GM23338 (cell line): ENCODE data around the gene EML1. TPM values are rescaled to one million over a fixed set of nuclear protein-coding genes. Genes with fewer than 3 reads are reported as not detected.

Experiments used
- ATAC-seq: fragments of 200-7000 bp; cut with Tn5 transposase; 3 replicates; pipeline ENCODE4 v1.9.1; 2020
- DNase-seq: peaks from one replicate; pipeline ENCODE4 v3.0.0-alpha.2; 2015; ENCODE audit warnings: low spot score
- H2AFZ ChIP-seq: fragments of 200-600 bp; sonication (generic); 2 replicates; pipeline ENCODE4 v1.8.0; 2016; ENCODE audit warnings: antibody characterized with exemption, mild to moderate bottlenecking, moderate library complexity
- H3F3A ChIP-seq: fragments of 200-600 bp; sonication (generic); replicated peaks from 2 replicates; pipeline ENCODE4 v1.8.0; 2017; ENCODE audit warnings: antibody characterized with exemption, mixed run types, low read depth
- H3K27ac ChIP-seq: fragments of 200-600 bp; sonication (generic); 2 replicates; pipeline ENCODE4 v1.6.1; 2016; ENCODE audit warnings: low read depth
- H3K27me3 ChIP-seq: fragments of 200-600 bp; sonication (generic); 2 replicates; pipeline ENCODE4 v1.8.0; 2016; ENCODE audit warnings: mild to moderate bottlenecking, mixed run types, moderate library complexity; ENCODE audit not compliant: insufficient read depth
- H3K36me3 ChIP-seq: fragments of 200-600 bp; sonication (generic); 2 replicates; pipeline ENCODE4 v1.8.0; 2016; ENCODE audit warnings: mild to moderate bottlenecking; ENCODE audit not compliant: insufficient read depth
- H3K4me1 ChIP-seq: fragments of 200-600 bp; sonication (generic); 2 replicates; pipeline ENCODE4 v1.8.0; 2016; ENCODE audit warnings: mild to moderate bottlenecking, moderate library complexity; ENCODE audit not compliant: insufficient read depth
- H3K4me2 ChIP-seq: fragments of 200-600 bp; sonication (generic); 2 replicates; pipeline ENCODE4 v1.7.1; 2017; ENCODE audit warnings: mixed run types
- H3K4me3 ChIP-seq: fragments of 200-600 bp; sonication (generic); 2 replicates; pipeline ENCODE4 v1.6.1; 2016; ENCODE audit warnings: mixed run types
- H3K79me2 ChIP-seq: fragments of 200-600 bp; sonication (generic); replicated peaks from 2 replicates; pipeline ENCODE4 v1.8.0; 2017; ENCODE audit warnings: mild to moderate bottlenecking; ENCODE audit not compliant: insufficient read depth
- H3K9me2 ChIP-seq: fragments of 200-600 bp; sonication (generic); 2 replicates; pipeline ENCODE4 v1.8.0; 2017; ENCODE audit not compliant: insufficient read depth
- H4K20me1 ChIP-seq: fragments of 200-600 bp; sonication (generic); replicated peaks from 2 replicates; pipeline ENCODE4 v1.8.0; 2017; ENCODE audit warnings: mild to moderate bottlenecking; ENCODE audit not compliant: insufficient read depth
- H3K27ac Mint-ChIP-seq: 2 replicates; pipeline ENCODE4 v1.8.0; 2020; ENCODE audit warnings: inconsistent platforms, mild to moderate bottlenecking, moderate library complexity, mixed read lengths
- H3K27me3 Mint-ChIP-seq: 3 replicates; pipeline ENCODE4 v1.8.0; 2022; ENCODE audit warnings: low read depth, mild to moderate bottlenecking, moderate library complexity, mixed read lengths, inconsistent platforms; ENCODE audit not compliant: insufficient read depth, poor library complexity
- H3K36me3 Mint-ChIP-seq: 3 replicates; pipeline ENCODE4 v1.8.0; 2021; ENCODE audit warnings: low read depth, mild to moderate bottlenecking, inconsistent platforms, moderate library complexity, mixed read lengths
- H3K4me1 Mint-ChIP-seq: 3 replicates; pipeline ENCODE4 v1.8.0; 2020; ENCODE audit warnings: mild to moderate bottlenecking, inconsistent platforms, mixed read lengths
- H3K4me3 Mint-ChIP-seq: 3 replicates; pipeline ENCODE4 v1.8.0; 2021; ENCODE audit warnings: moderate library complexity, mild to moderate bottlenecking, inconsistent platforms, mixed read lengths
- H3K9me3 Mint-ChIP-seq: 3 replicates; pipeline ENCODE4 v1.8.0; 2020; ENCODE audit warnings: moderate library complexity, mild to moderate bottlenecking, inconsistent platforms, mixed read lengths
- CREB1 ChIP-seq: fragments of 250-450 bp; sonication (Bioruptor Pico); IDR thresholded peaks from 2 replicates; pipeline ENCODE4 v1.5.0; 2020; ENCODE audit warnings: low read depth, mild to moderate bottlenecking, moderate library complexity
- EZH2 ChIP-seq: fragments of 200-600 bp; sonication (generic); IDR thresholded peaks from one replicate; pipeline ENCODE4 v1.8.0; 2017; ENCODE audit warnings: antibody characterized with exemption, mild to moderate bottlenecking, low read depth; ENCODE audit not compliant: unreplicated experiment
- EZH2phosphoT487 ChIP-seq: fragments of 200-600 bp; sonication (generic); IDR thresholded peaks from one replicate; pipeline ENCODE4 v1.8.1; 2018; ENCODE audit warnings: antibody characterized with exemption; ENCODE audit not compliant: unreplicated experiment
- JUNB ChIP-seq: IDR thresholded peaks from one replicate; pipeline ENCODE4 v1.6.1; 2016; ENCODE audit warnings: antibody characterized with exemption; ENCODE audit not compliant: unreplicated experiment
- NANOG ChIP-seq: IDR thresholded peaks from 2 replicates; pipeline ENCODE4 v1.6.1; 2016; ENCODE audit warnings: antibody characterized with exemption, borderline replicate concordance
- POLR2AphosphoS5 ChIP-seq: IDR thresholded peaks from 2 replicates; pipeline ENCODE4 v1.6.1; 2016; ENCODE audit warnings: antibody characterized with exemption, low read depth
- ZNF114 ChIP-seq: fragments of 250-450 bp; sonication (Bioruptor Pico); IDR thresholded peaks from 2 replicates; pipeline ENCODE4 v1.5.0; 2020; ENCODE audit warnings: mild to moderate bottlenecking, moderate library complexity
- ZNF331 ChIP-seq: fragments of 250-450 bp; sonication (Bioruptor Pico); IDR thresholded peaks from 2 replicates; pipeline ENCODE4 v1.5.0; 2020; ENCODE audit warnings: low read depth, mild to moderate bottlenecking, moderate library complexity
- polyA plus RNA-seq: library from polyadenylated mRNA; unstranded; fragments of >200 nt; fragmentation: Nextera tagmentation; extraction: Ambion mirVana; gene quantifications from 2 replicates; pipeline ENCODE4 v1.2.1, GENCODE V29; 2016
- total RNA-seq: library from RNA; depleted of rRNA; stranded (reverse); fragments of >200 nt; shearing (Covaris generic); gene quantifications from 2 replicates; pipeline ENCODE4 v1.2.3, GENCODE V29; 2014
- TF ChIP-seq, protein P1 (sequence below): IDR thresholded peaks from 2 replicates; pipeline ENCODE4 v1.6.1; 2016; ENCODE audit warnings: antibody characterized with exemption
- TF ChIP-seq, protein P2 (sequence below), 2 experiments: fragments of 200-600 bp in 1 of 2; sonication (generic) in 1 of 2; conservative IDR thresholded peaks; 2 replicates each; pipeline versions ENCODE4 v1.5.1 to v1.6.1; 2016 to 2017; ENCODE audit warnings: antibody characterized with exemption in 2 of 2, low read depth in 2 of 2, mild to moderate bottlenecking in 2 of 2, moderate library complexity in 1 of 2
- TF ChIP-seq, protein P3 (sequence below): fragments of 250-450 bp; sonication (Bioruptor Pico); IDR thresholded peaks from 2 replicates; pipeline ENCODE4 v1.5.0; 2020; ENCODE audit warnings: mild to moderate bottlenecking, moderate library complexity

Gene EML1
- total and polyA plus RNA-seq, 2 experiments from 2014 or later, result 7.0 to 18.1 TPM

DNA sequence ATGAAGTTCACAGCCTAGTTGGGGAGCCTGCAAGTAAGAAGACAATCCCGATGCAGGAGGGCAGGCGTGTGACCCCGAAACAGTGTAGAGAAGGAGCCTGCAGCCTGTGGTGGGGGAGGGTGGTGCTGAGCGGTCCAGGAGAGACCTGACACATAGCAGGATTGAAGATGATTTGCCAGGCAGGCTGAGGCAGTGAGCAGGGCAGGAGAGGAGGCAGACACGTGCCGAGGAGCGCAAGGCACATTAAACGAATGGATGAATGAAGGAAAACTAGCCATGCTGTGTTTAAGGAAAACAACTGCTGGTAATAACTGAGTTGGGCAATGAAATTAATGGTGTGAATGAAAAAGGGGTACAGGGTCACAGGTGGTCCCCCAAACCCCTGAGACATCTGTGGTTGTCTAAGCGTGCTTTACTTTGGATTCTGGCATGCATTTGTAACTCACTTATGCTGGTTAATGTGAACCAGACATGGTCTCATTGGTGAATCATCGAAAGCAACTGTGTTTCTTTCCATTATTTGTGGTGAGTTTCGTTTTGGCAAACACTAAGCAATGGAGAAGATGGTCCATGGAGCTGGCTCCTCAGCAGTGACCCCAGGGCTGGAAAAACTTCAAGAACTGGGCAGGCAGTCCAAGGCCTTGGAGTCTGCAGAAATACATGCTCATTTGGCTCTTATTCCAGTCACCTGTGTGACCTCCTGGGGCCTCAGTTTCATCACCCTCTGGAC is 175.1 kb downstream of the EML1 start (continued):
- TF ChIP-seq, protein P1, sequence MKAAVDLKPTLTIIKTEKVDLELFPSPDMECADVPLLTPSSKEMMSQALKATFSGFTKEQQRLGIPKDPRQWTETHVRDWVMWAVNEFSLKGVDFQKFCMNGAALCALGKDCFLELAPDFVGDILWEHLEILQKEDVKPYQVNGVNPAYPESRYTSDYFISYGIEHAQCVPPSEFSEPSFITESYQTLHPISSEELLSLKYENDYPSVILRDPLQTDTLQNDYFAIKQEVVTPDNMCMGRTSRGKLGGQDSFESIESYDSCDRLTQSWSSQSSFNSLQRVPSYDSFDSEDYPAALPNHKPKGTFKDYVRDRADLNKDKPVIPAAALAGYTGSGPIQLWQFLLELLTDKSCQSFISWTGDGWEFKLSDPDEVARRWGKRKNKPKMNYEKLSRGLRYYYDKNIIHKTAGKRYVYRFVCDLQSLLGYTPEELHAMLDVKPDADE, result no peak
- TF ChIP-seq POLR2AphosphoS5, result no peak

DNA sequence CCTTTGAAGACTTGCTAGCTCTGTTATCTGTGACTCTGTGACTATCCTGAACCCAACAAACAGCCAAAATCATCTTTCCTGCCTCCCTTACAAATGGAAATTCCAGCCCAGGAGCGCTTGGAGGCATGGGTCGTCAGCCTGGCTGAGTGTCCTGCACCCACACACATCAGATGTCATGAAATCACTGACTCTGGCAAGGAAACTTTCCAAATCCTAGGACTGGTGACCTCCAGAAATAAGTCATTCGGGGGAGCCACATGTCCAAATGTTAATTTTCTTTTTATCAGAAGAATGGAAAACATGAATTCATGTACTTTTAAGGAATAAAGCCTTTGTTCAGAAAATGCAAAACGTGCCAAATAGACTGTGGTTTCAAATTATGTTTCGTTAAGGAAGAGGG is 175.7 kb downstream of the EML1 start:
- DNase-seq, result no peak
- H3K4me2 ChIP-seq, result no peak overlapping the region
- TF ChIP-seq EZH2phosphoT487 (no peak), ZNF114 (no peak), NANOG (no peak), POLR2AphosphoS5 (no peak), JUNB (no peak), CREB1 (CRISPR knock-in tag) (no peak), EZH2 (no peak), ZNF331 (CRISPR knock-in tag) (no peak)
- TF ChIP-seq, protein P2, sequence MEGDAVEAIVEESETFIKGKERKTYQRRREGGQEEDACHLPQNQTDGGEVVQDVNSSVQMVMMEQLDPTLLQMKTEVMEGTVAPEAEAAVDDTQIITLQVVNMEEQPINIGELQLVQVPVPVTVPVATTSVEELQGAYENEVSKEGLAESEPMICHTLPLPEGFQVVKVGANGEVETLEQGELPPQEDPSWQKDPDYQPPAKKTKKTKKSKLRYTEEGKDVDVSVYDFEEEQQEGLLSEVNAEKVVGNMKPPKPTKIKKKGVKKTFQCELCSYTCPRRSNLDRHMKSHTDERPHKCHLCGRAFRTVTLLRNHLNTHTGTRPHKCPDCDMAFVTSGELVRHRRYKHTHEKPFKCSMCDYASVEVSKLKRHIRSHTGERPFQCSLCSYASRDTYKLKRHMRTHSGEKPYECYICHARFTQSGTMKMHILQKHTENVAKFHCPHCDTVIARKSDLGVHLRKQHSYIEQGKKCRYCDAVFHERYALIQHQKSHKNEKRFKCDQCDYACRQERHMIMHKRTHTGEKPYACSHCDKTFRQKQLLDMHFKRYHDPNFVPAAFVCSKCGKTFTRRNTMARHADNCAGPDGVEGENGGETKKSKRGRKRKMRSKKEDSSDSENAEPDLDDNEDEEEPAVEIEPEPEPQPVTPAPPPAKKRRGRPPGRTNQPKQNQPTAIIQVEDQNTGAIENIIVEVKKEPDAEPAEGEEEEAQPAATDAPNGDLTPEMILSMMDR (conservative IDR thresholded peaks at IDR 0.05; ENCODE audit: low read depth in 2 of 2), result no peak
- TF ChIP-seq, protein P1, result no peak
- TF ChIP-seq, protein P3, sequence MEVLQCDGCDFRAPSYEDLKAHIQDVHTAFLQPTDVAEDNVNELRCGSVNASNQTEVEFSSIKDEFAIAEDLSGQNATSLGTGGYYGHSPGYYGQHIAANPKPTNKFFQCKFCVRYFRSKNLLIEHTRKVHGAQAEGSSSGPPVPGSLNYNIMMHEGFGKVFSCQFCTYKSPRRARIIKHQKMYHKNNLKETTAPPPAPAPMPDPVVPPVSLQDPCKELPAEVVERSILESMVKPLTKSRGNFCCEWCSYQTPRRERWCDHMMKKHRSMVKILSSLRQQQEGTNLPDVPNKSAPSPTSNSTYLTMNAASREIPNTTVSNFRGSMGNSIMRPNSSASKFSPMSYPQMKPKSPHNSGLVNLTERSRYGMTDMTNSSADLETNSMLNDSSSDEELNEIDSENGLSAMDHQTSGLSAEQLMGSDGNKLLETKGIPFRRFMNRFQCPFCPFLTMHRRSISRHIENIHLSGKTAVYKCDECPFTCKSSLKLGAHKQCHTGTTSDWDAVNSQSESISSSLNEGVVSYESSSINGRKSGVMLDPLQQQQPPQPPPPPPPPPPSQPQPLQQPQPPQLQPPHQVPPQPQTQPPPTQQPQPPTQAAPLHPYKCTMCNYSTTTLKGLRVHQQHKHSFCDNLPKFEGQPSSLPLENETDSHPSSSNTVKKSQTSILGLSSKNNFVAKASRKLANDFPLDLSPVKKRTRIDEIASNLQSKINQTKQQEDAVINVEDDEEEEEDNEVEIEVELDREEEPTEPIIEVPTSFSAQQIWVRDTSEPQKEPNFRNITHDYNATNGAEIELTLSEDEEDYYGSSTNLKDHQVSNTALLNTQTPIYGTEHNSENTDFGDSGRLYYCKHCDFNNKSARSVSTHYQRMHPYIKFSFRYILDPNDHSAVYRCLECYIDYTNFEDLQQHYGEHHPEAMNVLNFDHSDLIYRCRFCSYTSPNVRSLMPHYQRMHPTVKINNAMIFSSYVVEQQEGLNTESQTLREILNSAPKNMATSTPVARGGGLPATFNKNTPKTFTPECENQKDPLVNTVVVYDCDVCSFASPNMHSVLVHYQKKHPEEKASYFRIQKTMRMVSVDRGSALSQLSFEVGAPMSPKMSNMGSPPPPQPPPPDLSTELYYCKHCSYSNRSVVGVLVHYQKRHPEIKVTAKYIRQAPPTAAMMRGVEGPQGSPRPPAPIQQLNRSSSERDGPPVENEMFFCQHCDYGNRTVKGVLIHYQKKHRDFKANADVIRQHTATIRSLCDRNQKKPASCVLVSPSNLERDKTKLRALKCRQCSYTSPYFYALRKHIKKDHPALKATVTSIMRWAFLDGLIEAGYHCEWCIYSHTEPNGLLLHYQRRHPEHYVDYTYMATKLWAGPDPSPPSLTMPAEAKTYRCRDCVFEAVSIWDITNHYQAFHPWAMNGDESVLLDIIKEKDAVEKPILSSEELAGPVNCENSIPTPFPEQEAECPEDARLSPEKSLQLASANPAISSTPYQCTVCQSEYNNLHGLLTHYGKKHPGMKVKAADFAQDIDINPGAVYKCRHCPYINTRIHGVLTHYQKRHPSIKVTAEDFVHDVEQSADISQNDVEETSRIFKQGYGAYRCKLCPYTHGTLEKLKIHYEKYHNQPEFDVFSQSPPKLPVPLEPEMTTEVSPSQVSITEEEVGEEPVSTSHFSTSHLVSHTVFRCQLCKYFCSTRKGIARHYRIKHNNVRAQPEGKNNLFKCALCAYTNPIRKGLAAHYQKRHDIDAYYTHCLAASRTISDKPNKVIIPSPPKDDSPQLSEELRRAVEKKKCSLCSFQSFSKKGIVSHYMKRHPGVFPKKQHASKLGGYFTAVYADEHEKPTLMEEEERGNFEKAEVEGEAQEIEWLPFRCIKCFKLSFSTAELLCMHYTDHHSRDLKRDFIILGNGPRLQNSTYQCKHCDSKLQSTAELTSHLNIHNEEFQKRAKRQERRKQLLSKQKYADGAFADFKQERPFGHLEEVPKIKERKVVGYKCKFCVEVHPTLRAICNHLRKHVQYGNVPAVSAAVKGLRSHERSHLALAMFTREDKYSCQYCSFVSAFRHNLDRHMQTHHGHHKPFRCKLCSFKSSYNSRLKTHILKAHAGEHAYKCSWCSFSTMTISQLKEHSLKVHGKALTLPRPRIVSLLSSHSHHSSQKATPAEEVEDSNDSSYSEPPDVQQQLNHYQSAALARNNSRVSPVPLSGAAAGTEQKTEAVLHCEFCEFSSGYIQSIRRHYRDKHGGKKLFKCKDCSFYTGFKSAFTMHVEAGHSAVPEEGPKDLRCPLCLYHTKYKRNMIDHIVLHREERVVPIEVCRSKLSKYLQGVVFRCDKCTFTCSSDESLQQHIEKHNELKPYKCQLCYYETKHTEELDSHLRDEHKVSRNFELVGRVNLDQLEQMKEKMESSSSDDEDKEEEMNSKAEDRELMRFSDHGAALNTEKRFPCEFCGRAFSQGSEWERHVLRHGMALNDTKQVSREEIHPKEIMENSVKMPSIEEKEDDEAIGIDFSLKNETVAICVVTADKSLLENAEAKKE, result no peak
- 0 out of 2 replicates have a peak, but pooled peaks cover 3% of the 10 kb centered on the region for H3F3A ChIP-seq
- Mint-ChIP-seq H3K9me3 (peaks cover 15% of the 10 kb centered on the region), H3K27me3 (peaks cover 44% of the 10 kb centered on the region), H3K27ac (no peak overlapping the region), H3K36me3 (peaks cover 8% of the 10 kb centered on the region; the same call in 1 of the 3 replicates), H3K4me3 (no peak overlapping the region), H3K4me1 (peaks cover 34% of the 10 kb centered on the region)
- no peaks in the 10 kb centered on the region; the same call in 1 of the 2 replicates for H3K36me3 ChIP-seq
- H3K4me1 ChIP-seq, result peaks cover 13% of the 10 kb centered on the region; the same call in 1 of the 2 replicates
- peaks cover 16% of the 10 kb centered on the region for H3K79me2 ChIP-seq
- H3K4me3 ChIP-seq, result no peak overlapping the region
- peaks cover 7% of the 10 kb centered on the region for H4K20me1 ChIP-seq
- H3K27ac ChIP-seq, result no peak overlapping the region
- H3K27me3 ChIP-seq, result peaks cover 44% of the 10 kb centered on the region
- H3K9me2 ChIP-seq, result peaks cover 4% of the 10 kb centered on the region; the same call in 1 of the 2 replicates
- no peak overlapping the region for H2AFZ ChIP-seq
- no peak for ATAC-seq
